Ovary (tissue), 9 donors: ENCODE results near the gene SMIM7. TPM values are rescaled to one million over a fixed set of nuclear protein-coding genes. Genes with fewer than 3 reads are reported as not detected.
"Not testable (repeated sequence)": the region's sequence is repeated elsewhere in the genome, so short reads cannot be mapped to it uniquely, and the experiment has no call there.

Experiments used
- DNase-seq, 5 donors: peaks; one replicate each; pipeline ENCODE4 v3.0.0-alpha.2; 2019 to 2020
- H3K27ac ChIP-seq, 2 donors: fragments of 200-600 bp; one replicate each; pipeline versions ENCODE4 v1.5.1 to v1.8.0; 2019 to 2022
- H3K27me3 ChIP-seq: fragments of 200-600 bp; one replicate; pipeline ENCODE4 v1.8.0; 2022
- H3K36me3 ChIP-seq: fragments of 200-600 bp; sonication (generic); one replicate; pipeline ENCODE4 v1.5.1; 2019
- H3K4me1 ChIP-seq: one replicate; pipeline ENCODE4 v1.8.1; 2013; ENCODE audit warnings: mild to moderate bottlenecking, moderate library complexity; ENCODE audit not compliant: insufficient read depth
- H3K4me3 ChIP-seq: fragments of 200-600 bp; sonication (generic); one replicate; pipeline ENCODE4 v1.5.1; 2017
- H3K9me3 ChIP-seq, 2 donors: fragments of 200-600 bp in 1 of 2; sonication (generic) in 1 of 2; one replicate each; pipeline versions ENCODE4 v1.5.1 to v1.8.1; 2013 to 2019; ENCODE audit warnings: mild to moderate bottlenecking in 1 of 2, moderate library complexity in 1 of 2
- CTCF ChIP-seq, 3 donors: fragments of 450-650 bp in 2 of 3; fragments of 200-600 bp in 1 of 3; IDR thresholded peaks; one replicate each; pipeline versions ENCODE4 v1.5.1 to v1.8.0; 2016 to 2022; ENCODE audit warnings: antibody characterized with exemption in 3 of 3, mild to moderate bottlenecking in 1 of 3
- EP300 ChIP-seq: sonication (generic); formaldehyde crosslinking; IDR thresholded peaks from one replicate; pipeline ENCODE4 v1.6.1; 2017; ENCODE audit warnings: antibody characterized with exemption
- POLR2A ChIP-seq: fragments of 450-650 bp; IDR thresholded peaks from one replicate; pipeline ENCODE4 v1.6.1; 2017; ENCODE audit warnings: antibody characterized with exemption, mild to moderate bottlenecking, moderate library complexity
- WGBS, 3 donors: extraction: QIAGEN DNeasy Blood & Tissue Kit in 1 of 3; methylation state at CpG; one replicate each; pipeline versions ENCODE4 v1.1.5 to v1.1.7; 2013 to 2017; 5-methylcytosine and 5-hydroxymethylcytosine counted together
- intact Hi-C, 4 donors: fragments of 100-400 bp; cut with DNase I; formaldehyde crosslinking; loops; one replicate each; pipeline versions ENCODE4 v1.11.0 to v1.15.1; 2022 to 2023
- polyA plus RNA-seq, 2 donors: library from polyadenylated mRNA; stranded (reverse); fragments of 200-250 nt in 1 of 2; fragments of 350-450 nt in 1 of 2; fragmentation: Illumina TruSeq in 1 of 2; extraction: RNeasy Lipid Tissue Mini Kit (QIAGEN cat#74804) in 1 of 2; gene quantifications; one replicate each; pipeline ENCODE4 v1.2.3, GENCODE V29; 2013 to 2014
- total RNA-seq, 7 donors: library from RNA; depleted of rRNA in 2 of 7; stranded (reverse); fragments of >200 nt in 2 of 7; fragmentation: NEBNext Ultra II Directional in 3 of 7; extraction: Animal tissue kit (Norgen Biotek cat#: 25700) in 3 of 7; gene quantifications; one replicate each; pipeline versions ENCODE4 v1.1.0 to v1.2.4, GENCODE V29; 2016 to 2023
- donor health status: DM: no; HTN: no; CAD: no; lungs with moderate emphysema.
- donor health status: DM: no; HTN: no; CAD: no.
- donor health status: Bipolar disorder and iron deficiency.
- donor health status: DM: yes; HTN: yes; CAD: no.
- donor health status: DM: no; HTN: no; CAD: no.
- donor health status: DM: yes; HTN: yes; CAD: no.

Gene SMIM7
- total and polyA plus RNA-seq, 9 donors, result 59.1 to 123 (median 72.6) TPM

- H3K36me3 ChIP-seq, result no peaks in the 10 kb centered on the region
- no peaks in the 10 kb centered on the region for H3K27me3 ChIP-seq
- TF ChIP-seq POLR2A (no peak), EP300 (no peak), CTCF (IDR thresholded peaks at IDR 0.05) (no peak)
- H3K4me3 ChIP-seq, result no peak overlapping the region
- DNase-seq, result no peak
- H3K9me3 ChIP-seq, result no peaks in the 10 kb centered on the region
- no peaks in the 10 kb centered on the region for H3K4me1 ChIP-seq
- intact Hi-C loops, result no loop called here
- H3K27ac ChIP-seq, result no peak overlapping the region
Observed at GRCh38 chr19:16677055-16677454, 17.1 kb upstream of the SMIM7 start.

- no peaks in the 10 kb centered on the region for H3K36me3 ChIP-seq
- no peak for DNase-seq
- no peaks in the 10 kb centered on the region for H3K27me3 ChIP-seq
- H3K27ac ChIP-seq, result no peak overlapping the region
- 90 to 95% (median 91%) methylated on average over 15 of the region's 15 CpGs for WGBS, 3 donors
- intact Hi-C loops, result no loop called here
- no peaks in the 10 kb centered on the region for H3K9me3 ChIP-seq
- no peaks in the 10 kb centered on the region for H3K4me1 ChIP-seq
- TF ChIP-seq POLR2A (no peak), EP300 (no peak), CTCF (IDR thresholded peaks at IDR 0.05) (no peak)
- no peak overlapping the region for H3K4me3 ChIP-seq
Observed at GRCh38 chr19:16676101-16676798, 16.3 kb upstream of the SMIM7 start.

- H3K36me3 ChIP-seq, DNase-seq, intact Hi-C loops, H3K4me3 ChIP-seq, H3K27me3 ChIP-seq, H3K9me3 ChIP-seq, H3K4me1 ChIP-seq, H3K27ac ChIP-seq: not testable (repeated sequence)
- 89 to 95% (median 92%) methylated on average over 4 of the region's 4 CpGs for WGBS, 3 donors
Observed at GRCh38 chr19:16673839-16674238, 13.9 kb upstream of the SMIM7 start.

- intact Hi-C loops, result no loop called here
- TF ChIP-seq POLR2A (no peak), CTCF (IDR thresholded peaks at IDR 0.05) (no peak)
- no peak overlapping the region for H3K4me3 ChIP-seq
- WGBS, 3 donors, result 81 to 95% (median 81%) methylated on average over 3 of the region's 3 CpGs
- H3K27me3 ChIP-seq, result no peaks in the 10 kb centered on the region
- no peaks in the 10 kb centered on the region for H3K36me3 ChIP-seq
- no peak overlapping the region for H3K27ac ChIP-seq
- no peaks in the 10 kb centered on the region for H3K9me3 ChIP-seq
- H3K4me1 ChIP-seq, result no peaks in the 10 kb centered on the region
- no peak for DNase-seq
Observed at GRCh38 chr19:16673231-16673630, 13.3 kb upstream of the SMIM7 start.

GRCh38 chr19:16671652-16672274 is 11.8 kb upstream of the SMIM7 start:
- Histone ChIP-seq H3K4me3 (no peak overlapping the region), H3K27me3 (no peaks in the 10 kb centered on the region), H3K4me1 (no peaks in the 10 kb centered on the region), H3K36me3 (no peaks in the 10 kb centered on the region), H3K9me3 (no peaks in the 10 kb centered on the region), H3K27ac (no peak overlapping the region)
- DNase-seq, result no peak
- no peak for TF ChIP-seq EP300
- no peak for TF ChIP-seq POLR2A
- TF ChIP-seq CTCF (IDR thresholded peaks at IDR 0.05), result no peak
- 70 to 84% (median 80%) methylated on average over 9 to 12 of the region's 12 CpGs for WGBS, 3 donors
- intact Hi-C loops, result no loop called here
